Stimulated activated CD8-positive, alpha-beta memory T cell treated with anti-CD3 and anti-CD28 coated beads, Interleukin-12 subunit alpha, Interleukin-12 subunit beta, amount 100 ng/mL, for 24 hours (primary cell): ENCODE results near the gene OGA.

ENCODE experiments used
- DNase-seq: peaks from one replicate; pipeline ENCODE4 v3.0.0-alpha.2; 2020; ENCODE audit errors: extremely low read depth

The OGA gene

DNA sequence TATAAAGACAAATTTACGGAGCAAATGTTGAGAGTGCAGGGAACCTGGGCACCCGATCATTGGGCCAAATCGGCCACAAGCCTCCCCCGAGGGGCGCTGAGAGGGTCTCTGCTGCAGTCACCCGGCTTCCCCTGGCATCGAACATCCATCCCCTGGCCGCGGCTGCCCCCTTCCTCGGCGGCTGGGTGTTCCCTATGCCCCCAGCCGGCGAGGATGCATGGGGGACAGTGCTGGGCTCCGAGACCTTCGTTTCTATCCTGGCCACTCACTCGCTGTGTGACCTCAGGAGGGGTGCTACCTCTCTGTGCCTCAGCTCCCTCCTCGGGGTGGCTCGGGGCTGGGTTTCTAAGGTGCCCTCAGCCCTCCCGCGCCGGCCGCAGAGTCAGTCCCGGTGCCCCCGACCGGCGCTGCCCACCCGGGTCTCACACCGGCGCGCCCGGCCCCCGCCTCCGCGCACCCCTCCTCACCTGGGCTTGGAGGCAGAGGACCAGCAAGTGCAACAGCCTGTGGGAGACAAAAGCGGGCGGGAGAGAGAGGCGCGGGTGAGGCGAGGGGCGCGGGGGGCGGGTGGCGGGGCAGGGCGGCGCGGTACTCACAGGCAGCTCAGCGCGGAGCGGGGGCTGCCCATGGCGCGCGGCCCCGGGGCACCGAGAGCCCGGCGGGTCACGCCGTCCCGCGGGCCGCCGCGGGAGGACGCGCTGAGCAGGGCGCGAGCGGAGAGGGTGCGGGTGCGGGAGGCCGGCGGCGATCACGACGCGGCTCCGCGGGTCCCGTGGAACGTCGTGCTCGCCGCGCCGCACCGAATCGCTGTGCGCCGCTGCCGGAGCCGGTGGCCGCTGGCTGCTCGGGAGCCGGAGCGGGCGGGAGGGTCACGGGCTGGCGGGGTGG lies 42.7 kb downstream of the OGA start, which contains the start of gene FGF8:
Gene FGF8 (minus strand): TSS at position 842 of the 888 bp plus-strand sequence. CDS start 214 bp downstream, at position 628.
- DNase-seq = no peak

DNA sequence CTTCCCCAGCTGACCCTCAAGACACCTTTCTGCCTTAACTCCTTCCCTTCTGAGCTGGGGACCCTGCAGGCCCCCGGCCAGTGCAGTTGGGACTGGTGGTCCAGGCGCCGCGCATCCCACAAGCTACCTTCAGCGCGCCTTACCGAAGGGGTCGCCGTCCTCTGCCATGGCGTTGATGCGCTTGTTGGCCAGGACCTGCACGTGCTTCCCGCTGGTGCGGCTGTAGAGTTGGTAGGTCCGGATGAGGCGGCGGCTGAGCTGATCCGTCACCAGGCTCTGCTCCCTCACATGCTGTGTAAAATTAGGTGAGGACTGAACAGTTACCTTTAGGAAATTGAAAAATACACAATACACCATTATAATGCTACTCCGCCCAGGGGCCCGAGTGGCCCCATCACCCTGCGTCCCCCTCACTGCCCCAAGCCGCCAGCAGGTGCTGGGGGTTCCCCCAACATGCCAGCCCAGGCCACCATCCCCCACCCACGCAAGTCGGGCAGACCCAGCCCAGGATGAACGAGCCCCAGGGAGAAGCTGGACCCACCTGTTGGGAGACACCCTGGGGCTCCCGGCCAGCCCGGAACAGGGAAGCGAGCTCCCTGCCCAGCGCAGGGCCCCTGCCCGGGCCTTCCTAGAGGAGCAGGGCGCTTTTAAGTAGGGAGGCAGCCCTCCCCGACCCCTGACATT lies 43.5 kb downstream of the OGA start:
- no peak for DNase-seq

DNA sequence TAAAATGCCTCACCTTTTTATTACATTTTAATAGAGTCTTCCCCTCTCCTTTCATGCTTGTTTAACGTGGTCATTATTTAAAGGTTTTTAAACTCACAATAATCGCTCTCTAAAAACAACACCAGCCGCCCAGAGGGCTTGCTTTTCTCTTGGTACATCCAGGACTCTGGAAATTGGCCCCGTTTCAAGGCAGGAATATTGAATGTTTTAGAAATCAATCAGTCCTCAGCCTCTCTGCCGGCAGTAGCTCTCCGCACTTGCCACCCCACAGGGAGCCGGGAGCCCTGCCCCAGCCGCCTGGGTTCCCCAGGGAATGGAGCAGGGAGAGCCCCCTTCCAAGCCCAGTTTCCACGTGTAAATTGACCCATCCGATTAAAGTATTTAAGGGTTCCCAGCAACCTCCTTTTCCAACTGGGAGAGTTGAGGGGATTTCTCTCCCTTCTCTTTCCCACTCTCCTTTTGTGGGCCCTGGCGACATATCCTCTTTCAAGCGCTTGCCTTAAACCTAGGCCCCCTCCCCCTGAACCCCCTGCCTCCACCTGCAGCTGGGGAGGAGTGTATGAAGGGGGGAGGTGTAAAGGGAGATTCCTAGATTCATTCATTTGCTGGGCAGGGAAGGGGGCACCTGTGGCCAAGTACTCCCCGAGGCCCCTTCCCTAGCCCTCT lies 44.2 kb downstream of the OGA start:
- no peak for DNase-seq

DNA sequence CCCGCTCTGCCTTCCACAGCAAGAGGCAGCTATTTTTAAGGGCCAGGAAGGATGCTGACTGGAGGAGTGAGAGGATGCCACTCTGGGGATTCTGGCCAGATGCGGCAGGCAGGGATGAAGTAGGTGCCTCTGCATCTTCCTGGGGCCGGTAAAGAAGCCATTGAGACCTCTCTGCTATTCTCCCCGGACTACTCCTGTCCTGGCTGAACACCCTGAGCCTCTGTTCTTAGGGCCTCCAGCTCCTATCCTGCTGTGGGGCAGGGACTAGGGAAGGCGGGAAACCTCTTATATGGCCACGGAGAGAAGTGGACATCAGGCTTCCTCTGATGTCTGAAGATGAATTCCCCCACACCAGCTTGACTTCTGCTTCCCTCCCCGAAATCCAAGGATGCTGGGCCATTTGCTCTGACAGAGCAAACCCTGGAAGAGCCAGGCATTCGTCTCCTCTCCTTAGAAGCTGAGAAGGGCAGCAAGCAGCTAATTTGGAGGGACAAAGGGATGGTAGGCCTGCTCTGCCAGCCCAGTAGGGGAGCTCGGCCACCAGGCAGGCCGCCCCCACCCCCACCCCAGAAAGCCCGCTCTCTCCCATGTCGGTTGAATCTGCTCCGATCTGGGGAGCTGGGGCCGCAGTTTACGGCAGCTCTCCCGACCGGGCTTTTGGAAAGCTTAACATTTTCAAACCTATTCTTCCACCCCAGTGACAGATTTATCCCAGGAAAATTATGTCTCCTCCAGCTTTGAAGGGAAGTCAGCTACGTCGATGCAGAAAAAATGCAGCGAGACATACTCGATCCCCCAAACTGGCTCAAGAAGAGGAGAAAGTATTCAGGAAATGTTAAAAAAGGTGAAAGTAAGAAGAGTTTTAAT lies 45.1 kb downstream of the OGA start:
- no peak for DNase-seq

DNA sequence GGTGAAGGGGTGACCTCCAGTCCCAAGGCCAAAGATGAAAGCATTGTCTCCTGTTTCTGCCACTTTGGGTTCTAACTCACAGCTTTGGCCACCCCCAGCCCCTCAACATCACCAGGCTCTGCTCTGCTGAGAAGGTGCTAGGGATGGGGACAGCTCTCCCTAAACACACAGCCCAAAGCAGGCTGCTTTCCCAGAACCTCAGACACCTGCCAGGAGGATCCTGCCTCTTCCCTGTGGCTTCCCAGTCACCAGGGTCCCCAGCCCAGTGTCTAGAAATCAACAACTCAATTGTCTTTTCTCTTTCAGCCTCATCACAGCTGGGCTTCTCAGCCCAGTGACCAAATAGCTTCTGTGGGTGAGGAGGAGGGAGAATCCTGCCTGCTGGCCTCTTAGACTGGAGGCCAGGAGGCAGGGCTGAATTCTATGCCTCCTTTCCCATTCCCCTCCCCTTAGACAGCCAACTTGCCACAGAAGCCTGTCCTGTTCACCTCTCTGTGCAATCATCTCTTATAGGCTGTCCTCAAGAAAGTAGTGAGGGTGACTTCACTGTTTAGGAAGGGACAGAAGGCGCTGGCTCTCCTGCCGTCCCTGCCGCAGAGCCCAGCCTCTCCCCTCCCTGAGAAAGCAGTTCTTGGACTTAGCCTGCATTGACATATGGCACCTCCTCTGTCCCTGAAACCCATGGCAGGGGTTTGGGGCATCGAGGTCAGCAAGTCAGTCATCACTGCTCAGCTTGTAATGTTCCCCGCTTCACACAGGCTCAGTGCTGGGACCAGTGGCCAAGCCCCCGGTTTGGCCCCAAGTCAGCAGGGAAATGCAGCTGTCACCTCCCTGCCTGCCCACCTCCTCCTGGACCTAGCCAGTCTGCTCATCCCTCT lies 46.0 kb downstream of the OGA start:
- no peak for DNase-seq

DNA sequence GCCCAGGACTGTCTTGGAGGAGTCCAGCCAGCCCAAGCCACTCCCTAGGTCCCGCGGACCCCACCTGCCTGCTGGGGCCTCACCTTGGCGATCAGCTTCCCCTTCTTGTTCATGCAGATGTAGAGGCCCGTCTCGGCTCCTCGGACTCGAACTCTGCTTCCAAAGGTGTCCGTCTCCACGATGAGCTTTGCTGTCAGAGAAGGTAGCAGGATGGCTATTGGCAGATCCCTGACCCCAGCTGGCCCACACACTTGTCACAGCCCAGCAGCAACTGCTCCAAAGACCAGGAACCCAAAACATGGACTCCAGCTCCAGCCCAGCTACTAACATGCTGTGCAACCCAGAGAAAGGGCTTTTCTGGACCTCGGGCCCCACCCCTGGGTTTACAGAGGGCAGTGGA lies 46.9 kb downstream of the OGA start:
- DNase-seq = no peak

DNA sequence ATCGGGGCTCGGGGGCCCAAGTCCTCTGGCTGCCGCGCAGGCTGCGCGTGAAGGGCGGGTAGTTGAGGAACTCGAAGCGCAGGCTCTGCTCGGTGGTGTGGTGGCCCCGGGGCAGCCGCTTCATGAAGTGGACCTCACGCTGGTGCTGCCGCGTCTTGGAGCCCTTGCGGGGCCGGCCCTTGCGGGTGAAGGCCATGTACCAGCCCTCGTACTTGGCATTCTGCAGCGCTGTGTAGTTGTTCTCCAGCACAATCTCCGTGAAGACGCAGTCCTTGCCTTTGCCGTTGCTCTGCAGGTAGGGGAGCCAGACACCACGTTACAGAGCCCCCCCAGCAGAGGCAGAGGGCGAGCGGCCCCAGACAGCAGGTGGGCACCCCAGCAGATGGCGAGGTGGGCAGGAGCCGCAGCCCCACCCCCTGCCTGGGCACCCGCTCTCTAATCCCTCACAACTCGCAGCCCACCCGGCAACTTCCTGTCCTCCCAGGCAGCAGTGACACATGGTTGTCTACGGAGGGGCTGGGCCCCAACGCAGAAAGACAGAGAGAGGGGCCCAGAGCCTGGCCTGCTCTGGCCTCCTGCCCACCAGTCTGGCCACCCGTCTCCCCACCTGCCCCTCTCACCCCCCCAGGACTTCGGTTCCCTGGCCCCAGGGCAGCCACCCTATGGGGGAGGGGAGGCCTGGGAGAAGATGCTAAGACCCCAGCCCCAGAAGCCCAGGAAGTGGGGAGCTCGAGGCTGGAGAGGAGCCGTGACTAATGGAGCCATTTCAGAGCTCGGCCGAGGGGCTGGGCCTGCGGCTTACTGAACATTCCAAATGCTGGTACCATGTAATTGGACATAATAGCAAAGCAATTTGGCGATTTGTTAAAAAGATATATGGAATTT lies 47.7 kb downstream of the OGA start:
- DNase-seq = no peak

DNA sequence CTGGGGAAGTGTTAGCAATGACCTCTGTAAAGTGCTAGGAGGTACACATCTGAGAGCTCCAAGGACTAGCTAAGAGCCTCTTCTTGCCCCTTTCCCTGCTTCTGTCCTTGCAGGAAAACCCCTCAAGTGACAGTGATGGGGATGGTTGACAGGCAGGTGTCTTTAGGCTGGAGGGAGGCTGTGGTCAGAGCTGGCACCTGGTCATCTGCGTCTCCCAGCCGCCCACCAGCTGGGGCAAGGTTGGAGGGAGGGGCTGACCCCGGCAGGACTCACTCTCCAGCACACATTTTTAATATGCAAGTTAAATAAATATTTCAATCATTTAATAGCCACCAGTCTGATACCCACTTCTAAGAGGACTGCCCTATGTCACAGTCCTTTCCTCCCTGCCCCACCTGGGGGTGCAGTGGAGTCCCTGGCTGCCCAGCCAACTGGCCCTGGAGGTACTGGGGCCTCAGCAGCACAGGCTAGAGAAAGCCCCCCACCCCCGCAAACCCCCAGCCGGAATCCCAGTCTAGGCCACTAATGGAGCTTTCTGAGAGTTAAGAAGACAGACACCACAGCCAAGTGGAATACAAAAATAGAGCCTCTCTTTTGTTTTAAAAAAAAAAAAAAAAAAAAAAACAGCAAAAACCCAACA lies 48.6 kb downstream of the OGA start:
- DNase-seq = no peak

DNA sequence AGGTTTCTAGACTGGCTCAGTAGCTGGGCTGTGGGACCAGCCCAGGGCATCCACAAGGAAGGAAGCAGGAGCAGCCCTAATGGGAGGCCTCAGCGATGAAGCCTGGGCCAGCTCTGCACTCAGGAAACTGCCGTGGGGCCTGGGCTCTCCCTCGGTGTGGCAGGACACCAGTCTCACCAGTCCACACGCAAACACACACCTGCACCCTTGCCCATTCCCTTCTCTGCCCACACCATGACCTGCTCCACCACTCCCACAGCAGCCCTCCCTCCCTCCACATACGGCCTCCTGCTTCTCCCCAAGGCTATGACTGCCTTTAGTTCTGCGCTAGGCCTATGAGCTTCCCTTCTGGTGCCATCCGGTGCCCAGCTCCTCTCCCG lies 49.5 kb downstream of the OGA start:
- DNase-seq = no peak

DNA sequence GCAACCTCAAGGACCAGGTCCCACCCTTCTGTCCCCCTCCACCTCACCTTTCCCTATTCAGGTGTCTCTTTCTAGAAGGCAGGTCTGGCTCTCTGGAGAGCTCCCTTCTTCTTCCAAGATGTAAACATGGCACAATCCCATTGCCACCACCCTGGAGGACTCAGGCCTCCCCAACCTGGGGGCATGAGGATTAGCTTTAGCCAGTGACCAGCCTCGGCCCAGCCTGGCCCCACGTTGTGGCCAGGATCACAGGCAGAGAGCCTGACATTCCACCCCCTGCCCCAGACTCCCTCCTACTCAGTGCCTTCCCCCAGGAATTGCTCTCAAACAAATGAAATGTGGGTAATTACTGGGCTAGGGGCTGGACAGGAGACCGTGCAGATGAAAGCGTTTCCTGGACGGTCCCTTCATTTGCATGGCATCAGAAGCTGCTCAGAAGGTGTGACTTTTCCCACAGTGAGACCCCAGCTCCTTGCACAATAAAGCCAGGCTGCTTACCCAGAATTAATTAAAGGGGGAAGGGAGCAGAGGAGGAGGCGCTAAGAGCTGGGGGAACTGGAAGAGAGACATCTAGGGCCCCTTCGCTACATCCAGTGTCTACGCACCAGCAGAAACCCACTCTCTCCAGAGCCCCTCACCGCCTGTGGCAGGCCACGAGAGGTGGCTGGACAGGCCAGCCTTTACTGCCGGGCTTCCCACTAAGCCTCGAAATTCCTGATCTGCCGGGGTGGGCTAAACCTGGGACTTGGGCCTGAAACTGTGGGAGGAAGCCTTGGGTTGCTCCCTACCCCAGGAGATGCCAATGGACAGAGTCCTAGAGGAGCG lies 50.1 kb downstream of the OGA start:
- DNase-seq = no peak

DNA sequence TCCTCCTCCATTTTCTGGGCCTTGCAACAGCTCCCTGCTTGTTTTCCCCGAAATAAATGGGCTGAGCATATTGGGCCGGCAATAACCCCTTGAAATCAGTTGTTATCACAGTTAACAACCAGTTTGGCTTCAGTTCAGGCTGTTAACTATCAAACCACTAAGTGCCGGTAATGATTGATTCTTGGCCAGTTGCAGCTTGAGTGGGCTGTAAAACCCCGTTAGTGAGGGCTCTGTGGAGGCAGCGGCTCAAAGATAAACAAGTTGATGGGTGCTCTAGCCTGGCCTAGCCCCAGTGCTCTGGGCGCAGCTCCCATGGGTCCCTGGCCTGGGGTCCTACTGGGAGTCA lies 50.7 kb downstream of the OGA start:
- no peak for DNase-seq

DNA sequence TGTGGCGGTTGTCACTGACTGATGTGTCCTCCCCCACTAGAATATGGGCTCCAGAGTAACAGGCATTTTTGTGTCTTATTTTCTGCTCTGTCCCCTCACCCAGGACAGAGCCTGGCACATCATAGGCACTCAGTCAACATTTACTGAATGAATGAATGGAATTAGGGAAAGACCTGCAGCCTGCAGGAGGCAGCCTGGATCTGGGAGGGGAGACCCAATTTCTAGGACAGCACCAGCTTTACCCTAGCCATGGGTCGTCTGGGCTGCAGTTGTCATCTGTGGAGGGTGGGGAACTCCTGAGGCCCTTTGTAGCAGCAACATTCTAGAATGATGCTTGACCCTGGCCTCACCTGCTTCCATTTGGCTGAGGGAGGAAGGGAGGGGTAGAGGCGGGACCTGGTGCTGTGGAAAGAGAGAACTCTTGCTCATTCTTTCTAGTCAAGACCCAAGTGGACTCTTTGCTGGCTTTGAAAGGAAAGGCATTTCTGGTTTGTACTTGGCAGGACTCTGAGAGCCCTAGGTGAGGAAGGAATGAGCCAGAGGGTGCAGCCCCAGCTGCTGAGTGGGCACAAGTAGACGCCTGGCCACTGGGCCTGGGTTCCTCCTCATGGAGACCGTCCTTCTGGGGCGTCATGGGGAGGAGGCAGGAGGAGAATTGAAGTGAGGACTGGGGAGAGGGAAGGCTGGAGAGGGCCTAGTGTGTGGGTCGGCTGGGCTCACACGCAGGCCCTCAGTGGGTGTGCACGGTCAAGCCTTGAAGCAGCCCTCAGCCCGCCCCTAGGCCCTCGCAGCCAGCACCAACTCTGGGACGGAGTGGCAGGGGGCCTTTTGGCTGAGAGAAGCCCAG lies 51.3 kb downstream of the OGA start:
- DNase-seq = no peak

DNA sequence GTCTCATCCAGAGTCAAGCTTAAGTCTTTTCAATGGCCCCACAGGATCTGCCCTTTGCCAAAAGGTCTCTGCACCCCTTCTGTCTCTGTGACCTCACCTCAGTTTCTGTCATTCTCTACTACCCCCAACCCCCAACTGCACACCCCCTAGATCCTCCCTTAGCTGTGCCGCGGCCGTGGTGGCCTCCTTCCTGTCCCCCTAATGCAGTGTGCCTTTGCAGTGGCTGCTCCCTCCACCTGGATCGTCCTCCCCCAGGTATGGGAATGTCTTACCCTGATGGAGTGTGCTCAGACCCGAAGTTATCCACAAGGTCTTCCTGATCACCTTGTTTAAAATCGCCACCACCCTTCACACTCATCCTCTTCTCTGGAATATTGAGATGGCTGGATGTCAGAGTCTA lies 51.9 kb downstream of the OGA start:
- no peak for DNase-seq

DNA sequence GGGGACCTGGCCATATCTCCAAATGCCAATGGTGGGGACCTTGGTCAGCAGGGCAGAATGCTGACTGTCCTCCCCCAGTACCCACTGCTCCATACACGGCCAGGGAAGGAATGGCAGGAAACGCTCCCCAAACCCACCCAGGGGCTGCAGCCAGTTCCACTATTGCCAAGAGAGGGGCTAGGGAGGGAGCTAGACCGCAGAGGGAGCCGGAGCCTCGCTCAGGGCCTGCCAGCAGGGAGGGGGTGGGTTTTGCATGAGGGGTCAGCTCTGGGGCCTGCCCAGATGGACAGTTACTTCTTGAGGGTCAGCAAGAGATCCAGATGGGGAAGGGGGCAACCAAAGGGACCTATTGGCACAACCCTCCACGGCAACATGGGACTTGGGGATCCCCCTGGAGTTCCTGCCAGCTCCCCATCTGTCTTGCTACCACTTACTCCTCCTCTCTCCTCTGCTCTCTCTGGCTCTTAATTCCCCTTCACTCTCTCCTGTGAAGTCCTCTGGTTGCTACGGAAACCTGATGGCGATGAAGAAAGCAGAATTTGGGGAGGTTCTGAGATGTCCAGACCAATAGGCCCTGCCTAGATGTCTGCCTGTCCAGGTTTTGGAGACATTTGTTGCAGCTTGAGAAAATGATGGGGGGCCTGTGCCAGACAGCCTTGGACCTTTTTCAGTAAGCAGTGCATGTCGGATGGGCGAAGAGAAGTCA lies 55.0 kb downstream of the OGA start:
- no peak for DNase-seq

DNA sequence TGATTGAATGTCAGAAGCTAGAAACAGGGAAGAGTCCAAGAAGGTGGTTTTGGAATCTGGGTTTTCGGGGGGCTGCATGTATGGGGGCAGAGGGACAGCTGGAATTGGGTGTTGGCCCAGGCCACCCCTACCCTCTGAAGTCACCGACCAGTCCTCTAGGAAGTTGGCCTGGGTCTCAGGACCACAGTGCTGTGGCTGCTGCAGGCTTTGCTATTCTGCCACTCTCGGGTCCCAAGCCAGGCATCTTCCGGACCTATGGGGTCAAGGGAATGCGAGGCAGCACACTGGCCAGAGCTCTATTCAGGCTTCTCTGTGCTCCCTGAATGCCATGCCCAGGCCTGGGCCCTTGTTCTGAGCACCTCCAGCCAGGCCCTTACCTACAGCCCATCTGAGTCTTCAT lies 55.5 kb downstream of the OGA start:
- DNase-seq = no peak

DNA sequence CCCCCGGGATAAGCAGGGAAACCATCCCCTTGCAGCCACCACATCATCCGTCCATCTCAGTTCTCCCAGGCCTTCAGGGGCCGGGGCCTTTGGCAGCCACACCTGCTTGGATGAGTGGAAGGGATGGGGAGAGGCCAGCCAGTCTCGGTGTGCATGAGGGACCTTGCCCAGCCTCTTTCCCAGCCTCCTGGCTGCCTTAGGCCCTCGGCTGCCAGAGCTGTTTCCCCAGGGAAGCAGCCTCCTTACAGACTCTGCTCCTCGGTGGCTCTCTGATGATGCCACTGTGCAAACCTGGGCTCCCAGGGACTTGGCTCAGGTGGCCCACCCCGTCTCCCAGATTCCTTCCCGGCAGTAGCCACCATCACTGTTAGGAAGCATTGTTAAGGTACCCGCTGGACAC lies 57.0 kb downstream of the OGA start:
- DNase-seq = no peak

DNA sequence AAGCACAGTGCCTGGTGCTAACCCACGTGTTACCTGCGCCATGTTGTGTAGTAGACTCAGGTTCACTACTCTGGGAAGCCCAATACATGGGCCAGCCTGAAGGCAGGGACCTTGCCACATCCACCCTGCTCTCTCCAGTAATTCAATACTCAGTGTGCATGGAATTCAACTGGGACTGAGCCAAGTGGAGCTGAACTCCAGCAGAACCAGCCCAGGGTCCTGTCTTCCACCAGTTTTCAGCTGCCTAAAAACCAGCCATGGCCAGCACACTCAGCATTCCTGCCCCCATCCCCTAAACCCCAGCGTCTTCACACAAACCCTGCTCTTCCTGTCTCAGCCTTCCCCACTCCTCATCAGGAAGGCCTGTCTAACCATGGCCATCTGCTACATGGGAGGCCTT lies 57.7 kb downstream of the OGA start:
- DNase-seq = no peak
